ENCODE measurements around the gene LRG1. TPM values are rescaled to one million over a fixed set of nuclear protein-coding genes. Genes with fewer than 3 reads are reported as not detected.

Gene LRG1
- total RNA-seq, 1 experiment from 2014 or later, result 0.08 TPM

DNA sequence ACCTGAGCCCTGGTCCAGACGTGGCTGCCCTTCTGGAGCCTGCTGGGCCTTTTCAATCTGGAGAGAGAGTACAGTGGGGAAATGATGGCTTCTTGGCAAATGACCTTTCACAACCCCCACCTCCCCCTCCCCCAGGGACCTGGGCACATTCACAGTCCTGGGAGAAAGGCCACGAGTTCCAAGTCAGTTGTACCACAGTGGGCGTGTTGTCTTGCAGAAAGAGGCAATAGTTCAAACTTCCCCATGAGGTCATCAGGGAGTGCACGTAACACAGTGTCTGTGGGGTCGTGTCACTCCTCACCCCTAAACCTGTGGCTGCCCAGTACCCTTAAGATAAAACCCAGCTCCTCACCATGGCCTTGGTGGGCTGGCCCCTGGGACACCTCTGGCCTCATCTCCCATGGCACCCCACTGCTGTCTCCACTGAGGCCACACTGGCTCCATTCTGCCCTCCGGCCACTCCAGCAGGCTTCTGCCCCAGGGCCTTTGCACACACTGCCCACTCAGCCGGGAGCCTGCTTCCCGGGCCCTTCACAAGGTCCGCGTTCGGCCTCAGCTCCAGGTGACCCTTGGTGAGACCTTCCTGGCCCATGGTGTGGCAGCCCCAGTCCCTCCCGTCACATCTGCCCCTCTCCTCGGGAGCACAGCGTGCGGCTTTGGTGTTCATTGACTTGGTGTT lies 34.8 kb downstream of the LRG1 start:
- no peak for TF ChIP-seq SIN3A (IDR thresholded peaks at IDR 0.05; ENCODE audit: borderline replicate concordance, insufficient read depth, low read depth, low read length)
- TF ChIP-seq TCF7L2 (IDR thresholded peaks at IDR 0.05; ENCODE audit: low read depth, low read length), result no peak
- TF ChIP-seq POLR2AphosphoS5 (IDR thresholded peaks at IDR 0.05; ENCODE audit: low read depth, low read length), result no peak
- TF ChIP-seq, protein P1, sequence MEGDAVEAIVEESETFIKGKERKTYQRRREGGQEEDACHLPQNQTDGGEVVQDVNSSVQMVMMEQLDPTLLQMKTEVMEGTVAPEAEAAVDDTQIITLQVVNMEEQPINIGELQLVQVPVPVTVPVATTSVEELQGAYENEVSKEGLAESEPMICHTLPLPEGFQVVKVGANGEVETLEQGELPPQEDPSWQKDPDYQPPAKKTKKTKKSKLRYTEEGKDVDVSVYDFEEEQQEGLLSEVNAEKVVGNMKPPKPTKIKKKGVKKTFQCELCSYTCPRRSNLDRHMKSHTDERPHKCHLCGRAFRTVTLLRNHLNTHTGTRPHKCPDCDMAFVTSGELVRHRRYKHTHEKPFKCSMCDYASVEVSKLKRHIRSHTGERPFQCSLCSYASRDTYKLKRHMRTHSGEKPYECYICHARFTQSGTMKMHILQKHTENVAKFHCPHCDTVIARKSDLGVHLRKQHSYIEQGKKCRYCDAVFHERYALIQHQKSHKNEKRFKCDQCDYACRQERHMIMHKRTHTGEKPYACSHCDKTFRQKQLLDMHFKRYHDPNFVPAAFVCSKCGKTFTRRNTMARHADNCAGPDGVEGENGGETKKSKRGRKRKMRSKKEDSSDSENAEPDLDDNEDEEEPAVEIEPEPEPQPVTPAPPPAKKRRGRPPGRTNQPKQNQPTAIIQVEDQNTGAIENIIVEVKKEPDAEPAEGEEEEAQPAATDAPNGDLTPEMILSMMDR (IDR thresholded peaks at IDR 0.05), result no peak
- TF ChIP-seq, protein P2, sequence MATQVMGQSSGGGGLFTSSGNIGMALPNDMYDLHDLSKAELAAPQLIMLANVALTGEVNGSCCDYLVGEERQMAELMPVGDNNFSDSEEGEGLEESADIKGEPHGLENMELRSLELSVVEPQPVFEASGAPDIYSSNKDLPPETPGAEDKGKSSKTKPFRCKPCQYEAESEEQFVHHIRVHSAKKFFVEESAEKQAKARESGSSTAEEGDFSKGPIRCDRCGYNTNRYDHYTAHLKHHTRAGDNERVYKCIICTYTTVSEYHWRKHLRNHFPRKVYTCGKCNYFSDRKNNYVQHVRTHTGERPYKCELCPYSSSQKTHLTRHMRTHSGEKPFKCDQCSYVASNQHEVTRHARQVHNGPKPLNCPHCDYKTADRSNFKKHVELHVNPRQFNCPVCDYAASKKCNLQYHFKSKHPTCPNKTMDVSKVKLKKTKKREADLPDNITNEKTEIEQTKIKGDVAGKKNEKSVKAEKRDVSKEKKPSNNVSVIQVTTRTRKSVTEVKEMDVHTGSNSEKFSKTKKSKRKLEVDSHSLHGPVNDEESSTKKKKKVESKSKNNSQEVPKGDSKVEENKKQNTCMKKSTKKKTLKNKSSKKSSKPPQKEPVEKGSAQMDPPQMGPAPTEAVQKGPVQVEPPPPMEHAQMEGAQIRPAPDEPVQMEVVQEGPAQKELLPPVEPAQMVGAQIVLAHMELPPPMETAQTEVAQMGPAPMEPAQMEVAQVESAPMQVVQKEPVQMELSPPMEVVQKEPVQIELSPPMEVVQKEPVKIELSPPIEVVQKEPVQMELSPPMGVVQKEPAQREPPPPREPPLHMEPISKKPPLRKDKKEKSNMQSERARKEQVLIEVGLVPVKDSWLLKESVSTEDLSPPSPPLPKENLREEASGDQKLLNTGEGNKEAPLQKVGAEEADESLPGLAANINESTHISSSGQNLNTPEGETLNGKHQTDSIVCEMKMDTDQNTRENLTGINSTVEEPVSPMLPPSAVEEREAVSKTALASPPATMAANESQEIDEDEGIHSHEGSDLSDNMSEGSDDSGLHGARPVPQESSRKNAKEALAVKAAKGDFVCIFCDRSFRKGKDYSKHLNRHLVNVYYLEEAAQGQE (IDR thresholded peaks at IDR 0.05; ENCODE audit: insufficient read depth in 1 of 2, low read depth in 2 of 2, low read length in 1 of 2), result no peak
- in situ Hi-C loops (cut with HindIII; ENCODE audit: low pct_unique_long_range_greater_than_20kb, low sequenced_read_pairs) (no loop called here), intact Hi-C loops (cut with micrococcal nuclease; ENCODE audit: unreplicated experiment) (no loop called here)
- H3K27me3 ChIP-seq (ENCODE audit: control insufficient read depth, insufficient read depth, low read length), result no peaks in the 10 kb centered on the region
- no TSS peak for BruUV-seq (replicated peaks)
- H3K36me3 ChIP-seq (ENCODE audit: control insufficient read depth, insufficient read depth, low read length), result no peaks in the 10 kb centered on the region
- ATAC-seq (no peak), DNase-seq (ENCODE audit: low read depth, low spot score) (no peak)
- H3K9me3 ChIP-seq (ENCODE audit: control insufficient read depth, insufficient read depth, low read depth, low read length), result no peaks in the 10 kb centered on the region
- H3K4me3 ChIP-seq (ENCODE audit: low read depth in 2 of 2, low read length in 2 of 2), result no peak overlapping the region
- ChIA-PET CTCF (no interaction called here), POLR2A (no interaction called here)
- H3K27ac ChIP-seq (ENCODE audit: low read length), result no peak overlapping the region
- H3K4me1 ChIP-seq (ENCODE audit: control insufficient read depth, insufficient read depth, low read length), result no peaks in the 10 kb centered on the region

DNA sequence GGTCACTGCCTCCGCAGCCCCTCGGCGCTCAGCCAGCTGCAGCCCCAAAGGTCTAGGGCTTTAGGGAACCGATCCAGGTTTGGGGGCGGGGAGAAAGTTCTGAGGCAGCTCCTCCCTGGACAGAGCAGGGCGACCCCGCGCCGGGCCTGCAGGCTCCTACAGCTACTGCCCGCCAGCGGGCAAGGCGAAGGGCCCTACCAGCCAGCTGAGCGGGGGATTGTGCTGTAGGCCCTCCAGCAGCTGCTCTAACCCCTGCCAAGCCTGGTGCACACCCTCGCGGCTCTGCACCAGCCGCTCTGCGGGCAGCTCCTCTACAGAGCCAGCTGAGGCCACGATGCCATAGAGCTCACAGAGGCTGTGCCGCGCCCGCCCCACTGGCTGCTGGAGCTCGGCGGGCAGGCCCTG lies 35.5 kb downstream of the LRG1 start:
- TF ChIP-seq SIN3A (IDR thresholded peaks at IDR 0.05; ENCODE audit: borderline replicate concordance, insufficient read depth, low read depth, low read length) (no peak), TCF7L2 (IDR thresholded peaks at IDR 0.05; ENCODE audit: low read depth, low read length) (no peak), POLR2AphosphoS5 (IDR thresholded peaks at IDR 0.05; ENCODE audit: low read depth, low read length) (no peak)
- TF ChIP-seq, protein P1 (IDR thresholded peaks at IDR 0.05), result no peak
- TF ChIP-seq, protein P2 (IDR thresholded peaks at IDR 0.05; ENCODE audit: insufficient read depth in 1 of 2, low read depth in 2 of 2, low read length in 1 of 2), result no peak
- intact Hi-C loops (cut with micrococcal nuclease; ENCODE audit: unreplicated experiment), result no loop called here
- POLR2A ChIA-PET, result no interaction called here

More for the DNA sequence above, 35.5 kb downstream of the LRG1 start:
- no peak for ATAC-seq
- H3K4me3 ChIP-seq (ENCODE audit: low read depth in 2 of 2, low read length in 2 of 2), result no peak overlapping the region
- no peak overlapping the region for H3K27ac ChIP-seq (ENCODE audit: low read length)
- in situ Hi-C loops (cut with HindIII; ENCODE audit: low pct_unique_long_range_greater_than_20kb, low sequenced_read_pairs), result no loop called here
- no peaks in the 10 kb centered on the region for H3K9me3 ChIP-seq (ENCODE audit: control insufficient read depth, insufficient read depth, low read depth, low read length)
- H3K36me3 ChIP-seq (ENCODE audit: control insufficient read depth, insufficient read depth, low read length), result no peaks in the 10 kb centered on the region
- no TSS peak for BruUV-seq (replicated peaks)
- CTCF ChIA-PET, result interaction anchor here (0.6 kb wide), 1 partner anchor 12 kb away, joined by 5 read pairs; no protein-coding TSS in a partner anchor
- H3K27me3 ChIP-seq (ENCODE audit: control insufficient read depth, insufficient read depth, low read length), result no peaks in the 10 kb centered on the region
- no peaks in the 10 kb centered on the region for H3K4me1 ChIP-seq (ENCODE audit: control insufficient read depth, insufficient read depth, low read length)
- no peak for DNase-seq (ENCODE audit: low read depth, low spot score)
